ENCODE data around the gene FBXL17.

FBXL17 gene

DNA sequence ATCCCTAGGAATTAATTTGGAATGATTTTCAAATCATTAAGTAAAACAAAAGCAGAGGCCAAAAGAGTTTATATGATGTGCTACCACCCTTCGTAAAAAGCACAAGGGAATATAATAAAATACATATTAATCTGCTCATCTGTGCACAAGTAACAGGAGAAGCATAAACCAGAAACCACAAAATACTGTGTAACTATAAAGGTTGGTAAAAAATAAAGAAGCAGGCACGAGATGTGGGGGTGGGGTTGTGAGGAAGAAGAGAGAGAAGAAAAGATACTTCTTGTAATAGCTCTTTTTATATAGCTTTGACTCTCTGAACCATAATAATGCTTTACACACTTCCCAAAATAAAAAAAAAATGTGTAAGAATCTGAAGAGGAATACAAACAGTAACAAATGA lies 496.3 kb downstream of the FBXL17 start:
- DNase-seq = no peak

DNA sequence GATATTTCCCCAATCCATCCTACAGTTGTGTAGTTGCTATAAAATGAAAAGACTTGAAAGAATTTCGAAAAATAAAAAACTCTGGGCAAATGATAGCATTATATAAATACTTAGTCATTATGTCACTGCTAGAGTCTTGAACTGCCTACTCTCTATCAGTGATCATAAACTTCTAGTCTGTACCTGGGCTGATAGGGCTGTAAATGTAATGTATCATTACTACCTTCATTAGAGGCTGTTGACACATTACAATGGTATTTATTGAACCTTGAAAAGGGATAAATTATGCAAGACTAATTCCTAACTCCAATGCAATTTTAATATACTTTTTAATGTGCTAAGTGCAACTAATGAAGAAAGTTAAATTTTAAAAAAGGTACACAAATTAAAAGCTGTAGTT lies 497.0 kb downstream of the FBXL17 start:
- no peak for DNase-seq

DNA sequence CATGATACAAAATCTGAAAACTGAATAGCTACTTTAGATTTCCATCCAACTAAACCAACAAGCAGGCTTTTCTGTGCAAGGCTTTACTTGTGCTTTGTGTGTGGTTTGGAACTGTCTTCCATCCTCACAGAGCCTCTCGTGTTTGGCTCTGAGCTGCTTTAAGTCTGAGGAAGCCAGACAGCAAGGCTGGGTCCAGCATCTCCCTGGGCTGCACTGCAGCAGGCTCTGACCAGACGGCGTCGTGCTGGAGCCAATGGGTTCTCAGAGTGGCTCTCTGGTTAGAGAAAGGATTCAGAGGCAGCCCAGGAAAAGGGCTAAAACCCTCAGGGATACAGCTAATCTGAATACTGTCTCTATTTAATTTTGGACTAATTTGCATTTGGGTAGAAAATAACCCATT lies 503.2 kb downstream of the FBXL17 start:
- DNase-seq = no peak

GRCh38 chr5:107876906-107877305 lies 505.0 kb downstream of the FBXL17 start:
- DNase-seq = no peak

GRCh38 chr5:107876261-107876660 lies 505.6 kb downstream of the FBXL17 start:
- DNase-seq = no peak

DNA sequence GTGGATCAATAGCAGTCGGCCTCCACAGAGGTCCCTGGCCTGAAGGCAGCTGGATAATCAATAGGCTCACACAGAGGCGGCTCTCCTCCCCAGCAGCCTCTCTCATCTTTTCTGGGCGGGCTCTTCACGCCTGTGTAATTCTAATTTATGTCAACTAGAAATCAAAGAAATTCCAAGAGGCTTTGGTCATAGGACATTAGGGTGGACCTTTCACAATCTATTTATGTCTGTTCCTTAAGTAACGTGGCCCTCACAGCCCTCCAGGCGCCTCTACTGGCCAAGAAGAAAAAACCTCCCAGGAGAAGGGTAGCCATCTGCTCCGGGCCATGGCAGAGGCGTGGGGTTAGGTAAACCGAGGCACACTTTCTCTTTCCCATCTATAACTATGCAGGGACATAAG lies 506.1 kb downstream of the FBXL17 start:
- DNase-seq = no peak

DNA sequence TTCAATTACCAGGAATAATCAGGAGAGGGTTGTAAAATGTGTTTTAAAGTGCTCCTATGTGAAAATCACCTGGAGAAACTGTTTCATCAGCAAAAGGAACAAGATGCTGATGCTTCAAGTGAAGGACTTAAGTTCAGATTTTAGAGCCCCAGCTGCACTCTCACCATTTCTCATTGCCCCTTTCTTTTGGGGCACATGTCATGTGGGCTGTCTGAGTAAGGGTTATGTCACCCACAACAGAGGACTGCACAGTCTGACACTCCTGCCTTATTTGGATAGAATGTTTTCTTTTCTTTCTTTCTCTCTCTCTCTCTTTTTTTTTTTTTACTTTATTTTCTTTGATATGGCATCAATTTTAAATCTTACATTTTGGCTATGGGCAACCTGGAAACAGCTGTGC lies 507.1 kb downstream of the FBXL17 start:
- DNase-seq = no peak

DNA sequence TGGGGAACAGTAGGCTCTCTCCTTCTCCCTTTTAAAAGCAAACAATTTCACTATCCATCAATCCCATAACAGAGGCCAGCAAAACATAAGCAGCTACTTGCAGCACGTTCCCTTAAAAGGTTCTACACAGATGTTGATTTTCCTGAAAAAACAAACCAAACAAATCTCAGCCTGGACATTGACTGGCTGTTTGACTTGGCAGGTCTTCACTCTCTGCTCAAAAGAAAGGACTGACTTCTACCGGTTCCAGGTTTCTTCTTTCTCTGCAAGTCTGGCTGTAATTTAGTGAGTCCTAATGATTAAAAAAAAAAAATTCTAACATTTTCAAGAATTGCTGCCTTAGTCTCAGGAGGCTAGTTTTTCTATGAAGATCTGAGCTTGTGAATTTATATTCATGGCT lies 508.0 kb downstream of the FBXL17 start:
- no peak for DNase-seq

GRCh38 chr5:107871023-107871422 lies 510.9 kb downstream of the FBXL17 start:
- DNase-seq = no peak

- no peak for DNase-seq
Observed at GRCh38 chr5:107869438-107870115, 512.3 kb downstream of the FBXL17 start.

DNA sequence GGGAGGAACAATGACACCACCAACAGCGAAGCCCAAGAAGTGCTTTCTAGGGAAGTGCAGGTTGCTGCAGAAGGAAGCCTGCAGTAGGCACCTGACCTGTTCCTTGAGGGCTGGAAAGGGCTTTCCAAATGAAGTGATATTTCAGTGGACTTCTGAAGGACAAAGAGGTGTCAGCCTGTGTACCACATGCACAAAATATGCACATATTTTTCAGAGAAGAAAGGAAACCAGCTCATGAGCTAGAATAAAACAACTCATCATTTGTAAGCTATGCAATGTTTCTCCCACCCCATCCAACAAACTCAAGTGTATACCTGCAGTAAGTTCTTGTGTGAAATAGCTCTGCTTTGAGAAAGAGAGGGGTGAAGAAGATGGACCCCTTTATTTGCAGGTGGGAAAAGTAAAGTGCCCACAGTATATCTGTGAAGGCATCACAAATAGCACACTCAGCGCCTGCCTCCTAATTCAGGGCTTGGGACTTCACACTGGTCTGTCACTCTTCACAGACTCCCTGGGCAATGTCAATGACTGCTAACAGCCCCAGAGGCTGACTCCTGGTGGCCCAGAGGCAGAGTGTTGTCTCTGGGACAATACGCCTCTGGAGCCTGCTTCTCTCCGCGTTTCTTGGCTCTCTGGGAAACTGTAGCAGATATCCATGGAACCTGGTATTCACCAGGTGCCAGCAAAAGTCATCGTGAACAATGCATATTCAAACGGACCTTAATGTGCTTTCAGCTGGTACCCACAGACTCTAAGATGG lies 513.1 kb downstream of the FBXL17 start:
- DNase-seq = no peak

GRCh38 chr5:107867266-107867665 lies 514.6 kb downstream of the FBXL17 start:
- DNase-seq = no peak

GRCh38 chr5:107864793-107865192 lies 517.1 kb downstream of the FBXL17 start:
- no peak for DNase-seq

GRCh38 chr5:107863125-107863524 lies 518.8 kb downstream of the FBXL17 start:
- no peak for DNase-seq

DNA sequence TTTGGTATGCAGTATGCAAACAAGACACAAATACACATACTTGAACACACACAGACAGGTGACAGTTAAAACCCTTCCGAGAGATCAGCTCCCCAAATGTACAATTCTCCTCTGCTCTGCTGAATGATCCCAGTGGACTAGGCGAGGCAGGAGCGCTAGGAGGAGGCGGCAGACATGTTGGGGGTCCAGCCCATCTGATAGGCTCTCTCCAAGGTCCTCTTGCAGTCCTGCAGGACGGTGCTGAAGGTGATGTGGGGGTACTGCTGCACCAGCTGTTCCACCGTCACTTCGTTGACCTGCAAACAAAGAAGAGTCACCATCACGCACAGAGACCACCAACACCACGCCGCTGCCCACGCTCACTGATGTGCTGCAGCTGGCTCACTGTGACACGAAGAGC lies 520.3 kb downstream of the FBXL17 start:
- no peak for DNase-seq

- DNase-seq = no peak
Observed at GRCh38 chr5:107860044-107860443, 521.9 kb downstream of the FBXL17 start.

- no peak for DNase-seq
Observed at GRCh38 chr5:107858788-107859187, 523.1 kb downstream of the FBXL17 start.

- DNase-seq = no peak
Observed at GRCh38 chr5:107858324-107858723, 523.6 kb downstream of the FBXL17 start.

DNA sequence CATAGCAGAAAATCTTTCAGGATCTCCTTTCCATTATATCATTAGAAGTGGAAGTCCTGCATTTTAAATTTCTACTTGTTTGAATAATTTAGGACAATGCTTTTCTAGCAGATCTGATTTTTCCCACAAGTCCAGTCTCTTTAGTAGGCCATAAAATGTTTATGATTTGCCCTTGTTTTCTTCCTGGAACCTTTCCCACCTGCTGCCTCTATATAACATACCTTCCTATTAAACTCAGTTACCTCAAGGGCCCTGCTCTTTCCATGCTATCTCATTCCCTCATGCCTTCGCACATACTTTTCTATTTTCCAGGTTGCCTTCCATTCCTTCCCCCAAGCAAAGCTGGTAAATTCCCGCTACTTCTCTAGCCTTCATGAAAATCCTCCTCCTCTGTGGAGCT lies 524.1 kb downstream of the FBXL17 start:
- no peak for DNase-seq

- DNase-seq = no peak
Observed at GRCh38 chr5:107855171-107855570, 526.7 kb downstream of the FBXL17 start.

GRCh38 chr5:107853696-107854095 lies 528.2 kb downstream of the FBXL17 start:
- no peak for DNase-seq

- no peak for DNase-seq
Observed at GRCh38 chr5:107853031-107853430, 528.9 kb downstream of the FBXL17 start.

DNA sequence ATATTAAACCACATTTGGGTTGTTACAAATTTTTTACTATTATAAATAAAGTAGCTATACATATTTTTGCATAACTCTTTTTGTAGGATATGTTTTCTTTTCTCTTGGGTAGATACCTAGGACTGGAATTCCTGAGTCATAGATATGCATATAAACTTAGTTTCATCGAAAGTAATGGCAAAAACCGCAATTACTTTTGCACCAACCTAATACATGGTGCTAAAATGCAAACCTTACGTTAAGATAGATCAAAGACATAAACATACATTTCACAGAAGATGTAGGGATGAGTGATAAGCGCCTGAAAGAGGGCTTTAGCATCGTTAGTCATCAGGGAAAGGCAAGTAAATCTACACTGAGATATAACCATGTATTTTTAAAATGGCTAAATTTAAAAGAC lies 532.8 kb downstream of the FBXL17 start:
- no peak for DNase-seq

DNA sequence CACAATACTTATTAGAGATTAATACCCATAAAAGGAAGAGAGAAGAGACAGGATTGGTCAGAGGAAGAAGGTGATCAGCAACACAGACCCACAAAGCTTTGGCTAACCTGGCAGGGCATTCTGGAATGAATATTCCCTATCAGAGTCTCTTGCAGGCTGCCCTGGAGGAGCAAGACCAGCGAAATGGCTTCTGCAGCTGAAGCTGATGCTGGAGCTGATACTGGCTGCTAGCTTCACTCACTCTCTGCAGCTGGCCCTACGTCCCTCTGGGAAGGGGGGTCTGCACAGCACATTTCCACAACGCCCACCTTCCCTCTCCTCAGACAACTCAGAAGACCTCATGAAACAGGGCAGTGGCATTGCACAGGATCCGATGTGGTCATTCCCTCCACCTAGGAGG lies 541.3 kb downstream of the FBXL17 start:
- no peak for DNase-seq

DNA sequence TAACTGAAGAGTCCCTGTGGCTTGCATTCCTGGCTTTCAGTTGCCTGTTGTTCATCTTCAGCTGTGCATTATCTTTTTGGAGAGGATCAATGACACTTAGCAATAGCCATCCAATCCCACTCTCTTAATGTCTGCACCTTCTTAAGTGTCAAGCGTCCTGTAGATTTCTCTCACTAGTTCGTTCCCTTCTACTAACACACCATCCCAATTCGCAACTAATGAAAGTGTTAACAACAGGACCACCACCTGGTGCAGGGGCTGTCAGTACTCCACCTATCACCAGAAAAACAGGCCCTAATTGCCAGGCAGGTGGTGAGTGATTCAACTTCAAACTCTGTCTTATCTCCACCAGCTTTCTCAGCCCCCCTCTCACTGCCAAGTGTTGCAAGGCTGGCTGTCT lies 541.7 kb downstream of the FBXL17 start:
- no peak for DNase-seq

Measured in NK-92 treated with Interleukin-12 subunit alpha and Interleukin-12 subunit beta, amount 100 ng/mL, for 24 hours (cell line).